KMS-11 (cell line): ENCODE results near the gene ANO10.
A peak's percentile ranks its signal among the peaks of the same experiment; 100 is the strongest.

Experiments used
- H2AFZ ChIP-seq: fragments of 200-600 bp; sonication (generic); 2 replicates; pipeline ENCODE4 v1.6.1; 2016; ENCODE audit warnings: antibody characterized with exemption, mixed run types, low read depth
- H3K27ac ChIP-seq: fragments of 200-600 bp; sonication (generic); 2 replicates; pipeline ENCODE4 v1.6.1; 2016; ENCODE audit warnings: mild to moderate bottlenecking, mixed run types
- H3K27me3 ChIP-seq: fragments of 200-600 bp; sonication (generic); 2 replicates; pipeline ENCODE4 v1.6.1; 2017; ENCODE audit warnings: mild to moderate bottlenecking, low read depth, mixed run types, moderate library complexity; ENCODE audit not compliant: insufficient read depth
- H3K36me3 ChIP-seq: fragments of 200-600 bp; sonication (generic); 2 replicates; pipeline ENCODE4 v1.6.1; 2017; ENCODE audit warnings: mild to moderate bottlenecking, mixed run types; ENCODE audit not compliant: insufficient read depth
- H3K4me1 ChIP-seq: fragments of 200-600 bp; sonication (generic); 2 replicates; pipeline ENCODE4 v1.6.1; 2016; ENCODE audit warnings: mild to moderate bottlenecking, low read depth, mixed run types; ENCODE audit not compliant: poor library complexity, severe bottlenecking
- H3K4me2 ChIP-seq: fragments of 200-600 bp; sonication (generic); 2 replicates; pipeline ENCODE4 v1.7.0; 2016; ENCODE audit warnings: mild to moderate bottlenecking, mixed run types
- H3K4me3 ChIP-seq: fragments of 200-600 bp; sonication (generic); IDR thresholded peaks from 2 replicates; pipeline ENCODE4 v1.6.1; 2017; ENCODE audit warnings: low read depth, low read length, mixed read lengths; ENCODE audit not compliant: insufficient read depth
- H3K79me2 ChIP-seq: fragments of 200-600 bp; sonication (generic); 2 replicates; pipeline ENCODE4 v1.6.1; 2016; ENCODE audit warnings: low read depth, mixed run types; ENCODE audit not compliant: insufficient read depth
- H3K9ac ChIP-seq: fragments of 200-600 bp; sonication (generic); 2 replicates; pipeline ENCODE4 v1.6.1; 2016; ENCODE audit warnings: mild to moderate bottlenecking, mixed run types
- H4K20me1 ChIP-seq: fragments of 200-600 bp; sonication (generic); 2 replicates; pipeline ENCODE4 v1.6.1; 2016; ENCODE audit warnings: mild to moderate bottlenecking, mixed run types; ENCODE audit not compliant: insufficient read depth
- CTCF ChIP-seq: fragments of 200-600 bp; sonication (generic); conservative IDR thresholded peaks from 2 replicates; pipeline ENCODE4 v1.6.1; 2017; ENCODE audit warnings: low read depth, mild to moderate bottlenecking, antibody characterized with exemption, low read length, moderate library complexity, mixed read lengths

The ANO10 gene

GRCh38 chr3:43505351-43505750, 116.5 kb downstream of the ANO10 start:
- no peak overlapping the region for H3K4me3 ChIP-seq
- no peaks in the 10 kb centered on the region for H3K79me2 ChIP-seq
- no peaks in the 10 kb centered on the region for H3K36me3 ChIP-seq
- no peak overlapping the region for H3K9ac ChIP-seq
- no peaks in the 10 kb centered on the region for H3K27me3 ChIP-seq
- no peaks in the 10 kb centered on the region for H3K4me1 ChIP-seq
- no peaks in the 10 kb centered on the region for H4K20me1 ChIP-seq
- no peak for TF ChIP-seq CTCF
- no peak overlapping the region for H2AFZ ChIP-seq
- H3K27ac ChIP-seq: no peak overlapping the region
- no peak overlapping the region for H3K4me2 ChIP-seq

GRCh38 chr3:43503067-43503728, 118.6 kb downstream of the ANO10 start:
- Histone ChIP-seq H3K27ac (no peak overlapping the region), H3K79me2 (no peaks in the 10 kb centered on the region), H3K4me1 (no peaks in the 10 kb centered on the region), H3K4me2 (no peak overlapping the region), H4K20me1 (no peaks in the 10 kb centered on the region), H3K4me3 (no peak overlapping the region), H3K27me3 (no peaks in the 10 kb centered on the region), H3K36me3 (no peaks in the 10 kb centered on the region), H2AFZ (no peak overlapping the region), H3K9ac (no peak overlapping the region)
- peak; percentile 10; the same call in 1 of the 2 replicates for TF ChIP-seq CTCF

GRCh38 chr3:43499256-43499655, 122.6 kb downstream of the ANO10 start:
- H3K4me3 ChIP-seq: no peak overlapping the region
- H3K27me3 ChIP-seq: no peaks in the 10 kb centered on the region
- H4K20me1 ChIP-seq: no peaks in the 10 kb centered on the region
- no peaks in the 10 kb centered on the region for H3K4me1 ChIP-seq
- no peak overlapping the region for H3K27ac ChIP-seq
- TF ChIP-seq CTCF: no peak
- H3K9ac ChIP-seq: no peak overlapping the region
- H3K4me2 ChIP-seq: no peak overlapping the region
- H3K79me2 ChIP-seq: no peaks in the 10 kb centered on the region
- no peaks in the 10 kb centered on the region for H3K36me3 ChIP-seq
- no peak overlapping the region for H2AFZ ChIP-seq

- Histone ChIP-seq H2AFZ (no peak overlapping the region), H4K20me1 (no peaks in the 10 kb centered on the region), H3K4me2 (no peak overlapping the region), H3K36me3 (no peaks in the 10 kb centered on the region), H3K27ac (no peak overlapping the region), H3K9ac (no peak overlapping the region), H3K79me2 (no peaks in the 10 kb centered on the region), H3K4me1 (no peaks in the 10 kb centered on the region), H3K4me3 (no peak overlapping the region), H3K27me3 (no peaks in the 10 kb centered on the region)
- no peak for TF ChIP-seq CTCF
Observed at GRCh38 chr3:43497905-43498365, 123.9 kb downstream of the ANO10 start.
